ENCODE data around the gene ENTR1.

- TF ChIP-seq POLR2AphosphoS5 (IDR thresholded peaks at IDR 0.05; ENCODE audit: low read depth, low read length): no peak
- no peak for TF ChIP-seq CTCF (IDR thresholded peaks at IDR 0.05)
Measured at GRCh38 chr9:136426787-136427186, 16.4 kb upstream of the ENTR1 start.
